ENCODE results near the gene POU2F1. TPM values are rescaled to one million over a fixed set of nuclear protein-coding genes. Genes with fewer than 3 reads are reported as not detected.

POU2F1 gene
- total and polyA plus RNA-seq, 4 donors: 1.1 to 28.6 (median 13.7) TPM

DNA sequence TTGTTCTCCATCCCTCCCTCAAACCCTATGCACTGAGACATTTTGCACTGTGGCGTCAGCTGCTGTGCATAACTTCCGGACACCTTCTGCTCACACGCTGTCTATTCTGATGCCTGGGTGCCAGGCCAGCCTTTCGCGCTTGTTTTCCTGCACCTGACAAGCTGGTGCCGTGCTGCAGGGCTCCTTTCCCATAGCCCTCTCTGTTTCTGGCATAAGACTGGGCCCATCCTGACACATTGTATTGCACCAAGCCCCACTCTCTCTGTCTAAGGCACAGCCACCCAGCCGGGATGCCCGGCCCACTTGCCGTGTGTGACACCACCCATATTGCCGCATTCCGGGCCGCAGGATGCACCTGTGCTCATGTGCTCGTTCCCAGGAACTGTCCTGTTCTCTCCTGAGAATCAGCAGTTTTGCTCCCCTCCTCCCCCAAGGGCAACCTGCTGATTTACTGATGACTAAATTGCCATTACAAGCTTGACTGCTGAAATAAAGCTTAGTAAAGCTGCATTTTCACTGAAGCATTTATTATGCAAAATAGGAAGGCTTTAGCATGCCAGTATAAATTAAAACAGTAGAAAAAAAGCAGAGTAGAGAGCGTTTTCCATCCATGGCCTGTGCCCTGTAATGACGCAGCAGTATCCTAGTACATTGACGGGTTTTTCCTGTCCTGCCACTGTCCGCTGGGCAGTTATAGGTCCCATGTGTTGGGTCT, 209.6 kb downstream of the POU2F1 start:
- intact Hi-C loops (cut with DNase I): no loop called here
- DNase-seq: no peak
- 86 to 88% methylated on average over 17 of the region's 17 CpGs for WGBS, 2 donors

DNA sequence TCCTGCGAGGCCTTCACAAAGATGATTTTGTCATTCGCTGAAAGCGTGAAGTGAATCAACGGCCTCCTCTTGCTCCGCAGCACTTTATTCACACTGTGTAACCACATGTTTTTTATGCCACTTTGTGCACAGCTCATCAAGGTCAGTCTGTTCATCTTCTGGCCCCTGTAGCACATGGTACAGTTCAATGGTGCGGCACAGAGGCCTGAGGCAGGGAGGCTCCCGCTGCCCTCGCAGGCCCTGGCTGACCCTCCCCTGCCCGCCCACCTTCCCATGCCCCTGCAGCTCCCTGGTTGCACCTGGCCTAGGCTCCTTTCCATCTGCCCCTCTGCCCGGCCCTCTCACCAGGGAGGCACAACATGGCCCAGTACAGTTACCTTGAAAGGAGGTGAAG, 210.2 kb downstream of the POU2F1 start:
- no peaks in the 10 kb centered on the region for H3K36me3 ChIP-seq (ENCODE audit: control insufficient read depth in 1 of 2, insufficient read depth in 2 of 2, low read length in 1 of 2)
- WGBS, 2 donors: 94% methylated on average over 10 of the region's 10 CpGs
- no peak for DNase-seq
- peaks cover 0 to 2% of the 10 kb centered on the region in 2 donors for H3K4me1 ChIP-seq (ENCODE audit: control insufficient read depth in 1 of 2, insufficient read depth in 2 of 2, low read length in 2 of 2)
- H3K9me3 ChIP-seq (ENCODE audit: control insufficient read depth, low read length): no peaks in the 10 kb centered on the region
- intact Hi-C loops (cut with DNase I): no loop called here
- H3K4me3 ChIP-seq (ENCODE audit: low read length in 2 of 2): no peak overlapping the region
- no peaks in the 10 kb centered on the region for H3K27me3 ChIP-seq (ENCODE audit: control insufficient read depth in 1 of 2, insufficient read depth in 2 of 2, low read length in 1 of 2)
- no peak overlapping the region for H3K27ac ChIP-seq (ENCODE audit: low read depth in 1 of 2, low read length in 2 of 2)
- no peak for ATAC-seq (ENCODE audit: low FRiP score)

More for the DNA sequence above, 209.6 kb downstream of the POU2F1 start:
- no peaks in the 10 kb centered on the region for H3K27me3 ChIP-seq (ENCODE audit: control insufficient read depth in 1 of 2, insufficient read depth in 2 of 2, low read length in 1 of 2)
- no peak overlapping the region for H3K4me3 ChIP-seq (ENCODE audit: low read length in 2 of 2)
- ATAC-seq (ENCODE audit: low FRiP score): no peak
- H3K4me1 ChIP-seq (ENCODE audit: control insufficient read depth in 1 of 2, insufficient read depth in 2 of 2, low read length in 2 of 2): peaks cover 0 to 2% of the 10 kb centered on the region in 2 donors
- no peaks in the 10 kb centered on the region for H3K9me3 ChIP-seq (ENCODE audit: control insufficient read depth, low read length)
- no peak overlapping the region for H3K27ac ChIP-seq (ENCODE audit: low read depth in 1 of 2, low read length in 2 of 2)
- H3K36me3 ChIP-seq (ENCODE audit: control insufficient read depth in 1 of 2, insufficient read depth in 2 of 2, low read length in 1 of 2): no peaks in the 10 kb centered on the region

DNA sequence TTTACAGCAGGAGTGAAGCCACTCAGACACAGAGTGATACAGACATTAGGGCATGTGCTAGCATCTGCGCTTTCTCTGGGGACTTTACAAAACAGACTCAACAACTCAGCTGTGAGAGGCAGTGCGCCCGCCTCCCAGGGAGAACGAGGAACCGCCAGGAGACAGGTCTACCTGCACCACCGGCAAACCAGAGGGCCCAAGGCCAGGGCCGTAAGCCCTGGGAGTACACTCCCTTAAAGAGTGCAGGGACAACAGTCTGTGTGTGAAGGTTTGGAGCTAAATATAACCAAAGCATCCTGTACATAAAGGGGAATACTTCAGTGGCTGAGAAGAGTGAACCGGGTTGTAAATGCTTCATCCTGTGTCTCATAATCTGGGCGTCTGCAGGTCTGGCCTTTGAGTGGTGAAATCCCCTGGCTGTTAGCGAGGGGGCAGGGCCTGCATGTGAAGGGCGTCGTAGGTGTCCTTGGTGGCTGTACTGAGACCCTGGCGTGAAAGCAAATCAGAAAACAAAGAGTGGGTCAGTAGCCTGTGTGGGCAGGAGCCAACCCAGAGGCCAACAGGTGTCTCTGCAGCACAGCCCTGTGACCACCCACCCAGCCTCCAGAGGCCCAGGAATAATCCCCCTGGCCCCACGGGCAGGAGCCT, 210.7 kb downstream of the POU2F1 start:
- intact Hi-C loops (cut with DNase I): no loop called here
- no peaks in the 10 kb centered on the region for H3K27me3 ChIP-seq (ENCODE audit: control insufficient read depth in 1 of 2, insufficient read depth in 2 of 2, low read length in 1 of 2)
- H3K4me3 ChIP-seq (ENCODE audit: low read length in 2 of 2): no peak overlapping the region
- no peak overlapping the region for H3K27ac ChIP-seq (ENCODE audit: low read depth in 1 of 2, low read length in 2 of 2)
- H3K9me3 ChIP-seq (ENCODE audit: control insufficient read depth, low read length): no peaks in the 10 kb centered on the region
- DNase-seq (no peak), ATAC-seq (ENCODE audit: low FRiP score) (no peak)
- no peaks in the 10 kb centered on the region for H3K36me3 ChIP-seq (ENCODE audit: control insufficient read depth in 1 of 2, insufficient read depth in 2 of 2, low read length in 1 of 2)
- 85 to 89% methylated on average over 14 of the region's 14 CpGs for WGBS, 2 donors
- H3K4me1 ChIP-seq (ENCODE audit: control insufficient read depth in 1 of 2, insufficient read depth in 2 of 2, low read length in 2 of 2): peaks cover 0 to 2% of the 10 kb centered on the region in 2 donors

DNA sequence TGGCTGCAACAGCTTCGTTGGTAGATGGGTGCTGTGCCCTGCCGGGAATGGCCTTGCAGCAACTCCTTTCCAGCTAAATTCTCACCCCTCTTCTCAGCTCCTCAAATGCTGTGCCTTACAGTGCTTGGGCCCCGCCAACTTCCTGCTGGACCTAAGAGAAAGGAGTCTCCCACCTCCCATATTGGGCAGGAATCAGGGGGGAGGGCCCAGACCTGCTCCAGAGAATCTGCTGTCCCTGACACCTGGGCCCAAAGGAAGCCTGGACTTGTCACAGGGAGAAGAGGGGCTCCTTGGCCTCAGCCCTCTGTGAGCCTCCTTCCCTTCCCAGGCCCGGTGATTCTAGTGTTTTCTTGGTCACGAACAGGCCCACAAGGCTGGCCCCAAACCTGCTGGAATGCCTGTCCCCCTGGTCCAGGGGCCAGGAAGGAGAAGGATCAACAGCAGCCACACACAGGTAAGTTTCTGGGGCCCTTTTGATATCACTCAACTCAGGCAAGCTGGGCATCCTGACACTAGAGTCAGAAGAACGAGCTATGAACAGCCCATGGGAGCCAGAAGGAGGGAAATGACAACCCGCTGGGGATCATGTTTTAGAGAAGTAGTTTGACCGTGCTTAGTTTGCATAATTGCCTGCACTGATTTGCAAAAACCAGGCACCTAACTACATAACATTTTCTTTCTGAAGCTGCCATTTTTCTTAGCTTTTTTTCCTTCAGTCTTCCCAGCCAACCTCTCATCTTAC, 211.4 kb downstream of the POU2F1 start:
- Histone ChIP-seq H3K36me3 (ENCODE audit: control insufficient read depth in 1 of 2, insufficient read depth in 2 of 2, low read length in 1 of 2) (no peaks in the 10 kb centered on the region), H3K9me3 (ENCODE audit: control insufficient read depth, low read length) (no peaks in the 10 kb centered on the region), H3K4me3 (ENCODE audit: low read length in 2 of 2) (no peak overlapping the region), H3K4me1 (ENCODE audit: control insufficient read depth in 1 of 2, insufficient read depth in 2 of 2, low read length in 2 of 2) (peaks cover 0 to 2% of the 10 kb centered on the region in 2 donors), H3K27me3 (ENCODE audit: control insufficient read depth in 1 of 2, insufficient read depth in 2 of 2, low read length in 1 of 2) (no peaks in the 10 kb centered on the region), H3K27ac (ENCODE audit: low read depth in 1 of 2, low read length in 2 of 2) (no peak overlapping the region)
- 89 to 91% methylated on average over 8 of the region's 8 CpGs for WGBS, 2 donors
- ATAC-seq (ENCODE audit: low FRiP score): no peak
- intact Hi-C loops (cut with DNase I): no loop called here
- no peak for DNase-seq

DNA sequence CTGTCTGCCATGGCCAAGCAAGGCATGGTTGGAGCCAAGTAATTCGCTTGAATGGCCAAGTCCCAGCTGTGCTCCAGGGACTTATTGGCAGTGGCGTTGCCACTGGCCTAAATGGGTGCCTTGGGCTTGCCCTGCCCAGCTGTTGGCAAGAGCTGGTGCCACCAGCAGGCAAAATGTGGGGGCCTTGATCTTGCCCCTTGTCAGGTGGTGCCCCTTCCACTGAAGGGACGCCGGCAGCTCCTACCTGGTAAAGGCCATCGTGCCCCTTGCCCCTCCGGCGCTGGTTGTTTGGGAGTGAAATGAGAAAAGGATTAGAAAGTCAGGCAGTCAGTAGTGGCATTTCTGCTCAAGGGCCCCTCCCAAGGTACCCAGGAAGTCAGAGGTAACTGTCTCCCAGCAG, 212.1 kb downstream of the POU2F1 start:
- ATAC-seq (ENCODE audit: low FRiP score) (no peak), DNase-seq (no peak)
- Histone ChIP-seq H3K27me3 (ENCODE audit: control insufficient read depth in 1 of 2, insufficient read depth in 2 of 2, low read length in 1 of 2) (no peaks in the 10 kb centered on the region), H3K27ac (ENCODE audit: low read depth in 1 of 2, low read length in 2 of 2) (no peak overlapping the region), H3K36me3 (ENCODE audit: control insufficient read depth in 1 of 2, insufficient read depth in 2 of 2, low read length in 1 of 2) (no peaks in the 10 kb centered on the region), H3K4me3 (ENCODE audit: low read length in 2 of 2) (no peak overlapping the region), H3K9me3 (ENCODE audit: control insufficient read depth, low read length) (no peaks in the 10 kb centered on the region), H3K4me1 (ENCODE audit: control insufficient read depth in 1 of 2, insufficient read depth in 2 of 2, low read length in 2 of 2) (no peaks in the 10 kb centered on the region)
- intact Hi-C loops (cut with DNase I): no loop called here
- 97% methylated on average over 7 of the region's 7 CpGs for WGBS, 2 donors

DNA sequence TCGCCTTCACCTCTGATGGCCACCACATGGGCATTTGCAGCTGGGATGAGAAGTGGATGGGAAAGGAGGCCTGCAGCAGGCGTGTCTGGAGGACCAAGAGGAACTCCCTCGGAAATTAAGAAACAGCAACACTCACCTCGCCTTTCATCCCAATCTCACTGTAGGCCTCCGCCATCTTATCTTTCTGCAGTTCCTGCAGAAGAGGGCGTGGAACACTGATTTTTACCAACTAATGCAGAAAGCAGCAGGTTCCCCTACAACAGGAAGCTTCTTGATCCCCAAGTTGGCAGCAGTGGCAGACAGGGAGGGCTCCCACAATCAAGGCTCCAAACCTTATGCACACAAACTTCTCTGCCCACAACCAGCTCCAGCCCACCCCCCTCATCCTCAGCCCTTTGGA, 213.2 kb downstream of the POU2F1 start:
- 96 to 99% methylated on average over 6 of the region's 6 CpGs for WGBS, 2 donors
- no peaks in the 10 kb centered on the region for H3K27me3 ChIP-seq (ENCODE audit: control insufficient read depth in 1 of 2, insufficient read depth in 2 of 2, low read length in 1 of 2)
- DNase-seq (no peak), ATAC-seq (ENCODE audit: low FRiP score) (no peak)
- intact Hi-C loops (cut with DNase I): no loop called here
- H3K27ac ChIP-seq (ENCODE audit: low read depth in 1 of 2, low read length in 2 of 2): no peak overlapping the region
- H3K4me3 ChIP-seq (ENCODE audit: low read length in 2 of 2): no peak overlapping the region
- H3K9me3 ChIP-seq (ENCODE audit: control insufficient read depth, low read length): no peaks in the 10 kb centered on the region
- no peaks in the 10 kb centered on the region for H3K36me3 ChIP-seq (ENCODE audit: control insufficient read depth in 1 of 2, insufficient read depth in 2 of 2, low read length in 1 of 2)
- no peaks in the 10 kb centered on the region for H3K4me1 ChIP-seq (ENCODE audit: control insufficient read depth in 1 of 2, insufficient read depth in 2 of 2, low read length in 2 of 2)

DNA sequence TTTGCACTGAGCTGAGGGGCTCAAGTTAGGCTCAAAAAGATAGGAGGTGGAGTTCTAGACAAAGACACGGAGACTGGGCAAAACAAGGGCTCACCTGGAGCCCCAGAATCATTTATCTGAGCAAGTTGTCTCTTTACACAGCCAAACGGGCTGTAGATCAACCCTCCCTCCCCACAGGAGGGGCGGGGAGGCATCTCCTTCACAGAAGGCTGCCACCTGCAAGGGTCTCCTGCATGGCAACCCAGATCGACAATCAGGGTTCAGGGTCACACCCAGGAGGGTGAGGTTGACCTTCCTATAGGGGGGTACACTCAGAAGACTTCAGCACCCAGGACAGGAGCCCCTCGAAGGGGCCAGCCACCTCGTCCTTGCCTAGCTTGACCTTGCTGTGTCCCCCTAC, 213.6 kb downstream of the POU2F1 start:
- H3K4me1 ChIP-seq (ENCODE audit: control insufficient read depth in 1 of 2, insufficient read depth in 2 of 2, low read length in 2 of 2): no peaks in the 10 kb centered on the region

DNA sequence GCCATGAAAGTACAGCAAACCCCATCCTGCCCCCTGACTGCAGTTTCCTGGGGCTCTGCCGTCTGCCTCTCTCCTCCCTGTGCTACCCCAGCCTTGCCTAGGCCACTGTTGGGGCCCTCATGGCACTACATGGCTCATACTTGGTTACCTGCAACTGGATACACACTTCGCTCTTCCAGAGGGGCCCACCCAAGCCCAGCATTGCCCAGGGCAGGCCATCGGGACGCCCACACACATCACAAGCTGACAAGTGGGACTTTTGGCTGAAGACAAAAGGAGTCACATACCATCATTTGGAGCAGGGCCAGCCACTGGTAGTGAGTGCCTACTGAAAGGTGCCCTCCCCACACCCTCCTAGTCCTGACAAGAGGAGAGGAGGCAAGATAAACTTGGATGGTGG, 214.8 kb downstream of the POU2F1 start:
- Histone ChIP-seq H3K4me1 (ENCODE audit: control insufficient read depth in 1 of 2, insufficient read depth in 2 of 2, low read length in 2 of 2) (no peaks in the 10 kb centered on the region), H3K27me3 (ENCODE audit: control insufficient read depth in 1 of 2, insufficient read depth in 2 of 2, low read length in 1 of 2) (no peaks in the 10 kb centered on the region), H3K36me3 (ENCODE audit: control insufficient read depth in 1 of 2, insufficient read depth in 2 of 2, low read length in 1 of 2) (no peaks in the 10 kb centered on the region), H3K27ac (ENCODE audit: low read depth in 1 of 2, low read length in 2 of 2) (no peak overlapping the region), H3K4me3 (ENCODE audit: low read length in 2 of 2) (no peak overlapping the region), H3K9me3 (ENCODE audit: control insufficient read depth, low read length) (no peaks in the 10 kb centered on the region)
- intact Hi-C loops (cut with DNase I): no loop called here
- 92 to 94% methylated on average over 4 of the region's 4 CpGs for WGBS, 2 donors
- no peak for ATAC-seq (ENCODE audit: low FRiP score)
- no peak for DNase-seq

More for the DNA sequence above, 213.6 kb downstream of the POU2F1 start:
- Histone ChIP-seq H3K36me3 (ENCODE audit: control insufficient read depth in 1 of 2, insufficient read depth in 2 of 2, low read length in 1 of 2) (no peaks in the 10 kb centered on the region), H3K27ac (ENCODE audit: low read depth in 1 of 2, low read length in 2 of 2) (no peak overlapping the region), H3K9me3 (ENCODE audit: control insufficient read depth, low read length) (no peaks in the 10 kb centered on the region), H3K4me3 (ENCODE audit: low read length in 2 of 2) (no peak overlapping the region), H3K27me3 (ENCODE audit: control insufficient read depth in 1 of 2, insufficient read depth in 2 of 2, low read length in 1 of 2) (no peaks in the 10 kb centered on the region)
- ATAC-seq (ENCODE audit: low FRiP score) (no peak), DNase-seq (no peak)
- 83 to 88% methylated on average over 6 of the region's 6 CpGs for WGBS, 2 donors
- intact Hi-C loops (cut with DNase I): no loop called here

Data from aorta (tissue), 5 donors.